ENCODE data around the gene CRYGD. TPM values are rescaled to one million over a fixed set of nuclear protein-coding genes. Genes with fewer than 3 reads are reported as not detected.
A peak's percentile ranks its signal among the peaks of the same experiment; 100 is the strongest.

CRYGD gene
- total and polyA plus RNA-seq, 2 of the 13 experiments (the other 11 are each of a cell fraction or from before 2014, with no cell fraction given), result not detected

GRCh38 chr2:208129744-208130711 is 5.7 kb upstream of the CRYGD start, which contains the start of gene CRYGC:
Gene CRYGC (minus strand): TSS chr2:208129828. CDS start chr2:208129792, 36 bp downstream.
- Histone ChIP-seq H3K27ac (ENCODE audit: extremely low read length, insufficient read depth, low read length) (peak within 1 kb of the TSS; percentile 71), H3K9me3 (ENCODE audit: low read length) (no peaks in the 10 kb centered on the region), H3K9ac (ENCODE audit: insufficient read depth, low read depth, low read length) (peak within 1 kb of the TSS; percentile 59), H4K20me1 (ENCODE audit: insufficient read depth, low read length) (no peaks in the 10 kb centered on the region), H3K36me3 (replicated peaks in 1 of 2; ENCODE audit: control insufficient read depth in 1 of 2, insufficient read depth in 2 of 2, low read length in 2 of 2) (no peaks in the 10 kb centered on the region), H3K4me2 (ENCODE audit: low read depth, low read length) (peak within 1 kb of the TSS; percentile 82), H2AFZ (ENCODE audit: low read length) (peak within 1 kb of the TSS; percentile 56), H3K79me2 (ENCODE audit: insufficient read depth, low read length) (no peaks in the 10 kb centered on the region), H3K4me3 (replicated peaks in 1 of 3; ENCODE audit: insufficient read depth in 1 of 3, low read depth in 2 of 3, low read length in 3 of 3) (peak within 1 kb of the TSS; percentile 46 to 51 (median 46); a peak in 5 of 6 replicates), H3K4me1 (ENCODE audit: insufficient read depth, low read length) (peaks cover 33% of the 10 kb centered on the region), H3K27me3 (ENCODE audit: control insufficient read depth in 1 of 2, insufficient read depth in 2 of 2, low read length in 2 of 2) (no peaks in the 10 kb centered on the region)
- CTCF ChIA-PET (ENCODE audit: low intra/inter-chr PET ratio, low total read pairs), result no interaction called here
- TSS peak; percentile 83 for BruUV-seq (replicated peaks)
- DNase-seq (ENCODE audit: low spot score) (peak; percentile 84), FAIRE-seq (peak; percentile 50), ATAC-seq (peak; percentile 94)
- 26% methylated on average over 19 of the region's 19 CpGs for WGBS (ENCODE audit: low lambda C conversion rate)
- intact Hi-C loops (cut with micrococcal nuclease; ENCODE audit: unreplicated experiment) (loop anchor here (1.0 kb wide), 2 partner anchors 13 to 251 kb away; no protein-coding TSS in a partner anchor), in situ Hi-C loops (cut with HindIII; ENCODE audit: extremely low pct_ligation_motif_present, low pct_unique_long_range_greater_than_20kb) (no loop called here)
- POLR2A ChIA-PET, result interaction anchor here (0.9 to 1.4 kb wide), 4 partner anchors 12 to 136 kb away, joined by 5 to 11 read pairs (median 8); partner anchors contain the start of genes IDH1 and PIKFYVE
- TF ChIP-seq CENPT (CRISPR knock-in tag; IDR thresholded peaks at IDR 0.05; ENCODE audit: low read depth), result no peak
- peak; percentile 75 for TF ChIP-seq ZFY (CRISPR knock-in tag; IDR thresholded peaks at IDR 0.05)
- TF ChIP-seq MED13 (CRISPR knock-in tag; IDR thresholded peaks at IDR 0.05), result no peak
- no peak for TF ChIP-seq CTCF (CRISPR knock-in tag; IDR thresholded peaks at IDR 0.05)
- no peak for TF ChIP-seq ZFP36L1 (CRISPR knock-in tag; IDR thresholded peaks at IDR 0.05)
- TF ChIP-seq NFYB (CRISPR knock-in tag; IDR thresholded peaks at IDR 0.05), result no peak
- no peak for TF ChIP-seq DR1 (CRISPR knock-in tag; IDR thresholded peaks at IDR 0.05)
- no peak for TF ChIP-seq SP5 (CRISPR knock-in tag; IDR thresholded peaks at IDR 0.05; ENCODE audit: borderline replicate concordance, low read depth)
- no peak for TF ChIP-seq ZNF253 (CRISPR knock-in tag; IDR thresholded peaks at IDR 0.05; ENCODE audit: borderline replicate concordance)
- no peak for TF ChIP-seq SMARCE1 (IDR thresholded peaks at IDR 0.05; ENCODE audit: borderline replicate concordance)
- no peak for TF ChIP-seq SCMH1 (CRISPR knock-in tag; IDR thresholded peaks at IDR 0.05; ENCODE audit: borderline replicate concordance)
- TF ChIP-seq ARID2 (CRISPR knock-in tag; IDR thresholded peaks at IDR 0.05; ENCODE audit: borderline replicate concordance), result no peak
- no peak for TF ChIP-seq TSC22D2 (CRISPR knock-in tag; IDR thresholded peaks at IDR 0.05; ENCODE audit: borderline replicate concordance)
- TF ChIP-seq ZSCAN31 (CRISPR knock-in tag; IDR thresholded peaks at IDR 0.05; ENCODE audit: low read depth), result 0 out of 2 replicates have a peak, but pooled peaks have one; percentile 50
- TF ChIP-seq ZNF652 (CRISPR knock-in tag; IDR thresholded peaks at IDR 0.05; ENCODE audit: borderline replicate concordance, low read depth), result peak; percentile 54; the same call in 1 of the 2 replicates
- no peak for TF ChIP-seq ATF7-NPFF (CRISPR knock-in tag; IDR thresholded peaks at IDR 0.05; ENCODE audit: low read depth)
- no peak for TF ChIP-seq ZNF674 (CRISPR knock-in tag; IDR thresholded peaks at IDR 0.05; ENCODE audit: low read depth)
- TF ChIP-seq ZNF615 (CRISPR knock-in tag; IDR thresholded peaks at IDR 0.05; ENCODE audit: borderline replicate concordance), result no peak
- 0 out of 2 replicates have a peak, but pooled peaks have one; percentile 31 for TF ChIP-seq CHD4 (IDR thresholded peaks at IDR 0.05; ENCODE audit: borderline replicate concordance, low read length)
- no peak for TF ChIP-seq ZFP62 (CRISPR knock-in tag; IDR thresholded peaks at IDR 0.05)
- TF ChIP-seq ZNF550 (CRISPR knock-in tag; IDR thresholded peaks at IDR 0.05; ENCODE audit: borderline replicate concordance), result no peak
- TF ChIP-seq TERF1 (CRISPR knock-in tag; IDR thresholded peaks at IDR 0.05), result no peak

All from HepG2 (cell line).